Measurements from ENCODE around the gene ALOX12.

- TF ChIP-seq CTCF (conservative IDR thresholded peaks at IDR 0.05; ENCODE audit: low read length): no peak
- TF ChIP-seq EZH2phosphoT487 (IDR thresholded peaks at IDR 0.05; ENCODE audit: borderline replicate concordance, low read depth, low read length): no peak
Observed at GRCh38 chr17:7027335-7027734, 31.5 kb downstream of the ALOX12 start.
